HL-60/S4 (cell line): Measurements from ENCODE around the gene CCSER1.
"Not testable (repeated sequence)": the region's sequence is repeated elsewhere in the genome, so short reads cannot be mapped to it uniquely, and the experiment has no call there.

Experiments
- in situ Hi-C: fragments of 300-500 bp; cut with MboI; formaldehyde crosslinking; loops from 2 replicates; pipeline ENCODE4 v1.14.3; 2022; ENCODE audit warnings: low sequenced_read_pairs

The CCSER1 gene

GRCh38 chr4:91317434-91317833 is 1190.2 kb downstream of the CCSER1 start:
- in situ Hi-C loops: no loop called here

GRCh38 chr4:91319556-91320268 is 1192.5 kb downstream of the CCSER1 start:
- in situ Hi-C loops: no loop called here

- in situ Hi-C loops: no loop called here
Observed at GRCh38 chr4:91322961-91323360, 1195.8 kb downstream of the CCSER1 start.

- in situ Hi-C loops: no loop called here
Observed at GRCh38 chr4:91325495-91325894, 1198.3 kb downstream of the CCSER1 start.

- in situ Hi-C loops: not testable (repeated sequence)
Observed at GRCh38 chr4:91326167-91326566, 1199.0 kb downstream of the CCSER1 start.

DNA sequence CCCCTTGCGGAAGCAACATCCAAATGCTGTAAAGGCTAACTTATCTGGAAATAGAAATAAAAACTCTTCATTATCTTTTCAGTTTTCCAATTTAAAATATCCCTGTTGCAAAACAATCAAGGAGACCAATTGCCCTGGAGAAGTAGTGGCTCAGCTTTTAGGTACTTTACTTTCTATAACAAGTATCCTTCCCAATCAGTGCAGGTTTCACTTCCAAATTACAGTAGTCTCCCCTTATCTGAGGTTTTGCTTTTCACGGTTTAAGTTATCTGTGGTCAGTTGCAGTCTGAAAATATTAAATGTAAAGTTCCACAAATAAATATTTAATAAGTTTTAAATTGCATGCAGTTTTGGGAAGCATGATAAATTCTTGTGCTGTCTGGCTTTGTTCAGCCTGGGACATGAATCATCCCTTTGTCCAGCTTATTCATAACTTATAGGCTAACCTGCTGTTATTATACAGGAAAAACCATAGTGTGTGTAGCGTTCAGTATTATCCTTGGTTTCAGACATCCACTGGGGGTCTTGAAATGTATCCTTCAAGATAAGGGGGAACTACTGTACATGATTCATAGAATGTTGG is 1203.5 kb downstream of the CCSER1 start:
- in situ Hi-C loops: no loop called here

DNA sequence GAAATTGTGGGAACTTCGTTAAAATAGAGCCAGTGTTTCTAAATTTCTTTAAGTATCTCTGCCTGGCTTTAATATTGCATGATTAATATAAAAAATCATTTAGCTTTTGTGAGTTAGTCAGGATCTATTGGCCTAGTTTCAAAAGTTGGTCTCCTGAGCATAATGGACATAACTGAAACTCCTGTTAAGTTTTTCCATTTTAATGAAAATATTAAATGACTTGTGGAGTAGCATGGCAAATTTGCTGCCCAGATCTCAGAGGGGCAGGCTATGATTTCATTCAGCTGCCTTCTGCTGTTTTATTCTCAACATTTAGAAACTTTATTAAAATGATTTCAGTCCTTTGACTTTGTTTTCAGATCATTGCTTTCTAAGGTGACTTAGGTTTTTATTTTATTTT is 1213.6 kb downstream of the CCSER1 start:
- in situ Hi-C loops: no loop called here

DNA sequence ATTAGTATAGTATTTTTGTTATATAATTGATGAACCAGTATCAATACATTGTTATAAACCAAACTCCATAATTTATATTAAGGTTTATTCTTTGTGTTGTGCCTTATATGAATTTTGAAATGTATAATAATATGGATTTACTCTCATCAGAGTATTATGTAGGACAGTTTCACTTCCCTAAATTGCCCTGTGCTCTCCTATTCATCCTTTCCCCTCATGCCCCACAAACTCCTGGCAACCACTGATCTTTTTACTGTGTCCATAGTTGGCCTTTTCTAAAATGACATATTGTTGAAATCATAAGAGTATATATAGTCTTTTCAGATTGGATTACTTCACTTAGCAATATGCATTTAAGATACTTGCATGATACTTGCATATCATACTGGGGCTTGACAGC is 1218.4 kb downstream of the CCSER1 start:
- in situ Hi-C loops: no loop called here

GRCh38 chr4:91356496-91356895 is 1229.3 kb downstream of the CCSER1 start:
- in situ Hi-C loops: not testable (repeated sequence)

DNA sequence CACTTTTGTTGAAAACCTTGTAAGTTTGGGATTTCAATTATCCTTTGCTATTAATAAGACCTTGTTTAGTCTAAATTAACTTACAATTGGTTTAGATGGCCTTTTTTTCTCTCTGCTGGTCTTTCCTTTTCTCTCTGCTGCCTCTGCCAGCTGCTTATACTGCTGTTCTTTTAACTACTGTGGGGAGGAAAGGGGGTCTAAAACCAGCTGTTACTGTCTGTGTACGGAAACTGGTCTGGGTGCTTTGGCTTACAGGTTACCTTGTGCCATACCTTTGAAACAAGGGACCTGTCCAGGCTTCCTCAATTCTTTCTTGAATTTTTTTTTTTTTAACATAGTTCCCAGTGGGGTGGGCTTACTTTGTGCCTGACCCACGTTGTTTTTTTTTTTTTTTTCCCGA is 1230.8 kb downstream of the CCSER1 start:
- in situ Hi-C loops: not testable (repeated sequence)

DNA sequence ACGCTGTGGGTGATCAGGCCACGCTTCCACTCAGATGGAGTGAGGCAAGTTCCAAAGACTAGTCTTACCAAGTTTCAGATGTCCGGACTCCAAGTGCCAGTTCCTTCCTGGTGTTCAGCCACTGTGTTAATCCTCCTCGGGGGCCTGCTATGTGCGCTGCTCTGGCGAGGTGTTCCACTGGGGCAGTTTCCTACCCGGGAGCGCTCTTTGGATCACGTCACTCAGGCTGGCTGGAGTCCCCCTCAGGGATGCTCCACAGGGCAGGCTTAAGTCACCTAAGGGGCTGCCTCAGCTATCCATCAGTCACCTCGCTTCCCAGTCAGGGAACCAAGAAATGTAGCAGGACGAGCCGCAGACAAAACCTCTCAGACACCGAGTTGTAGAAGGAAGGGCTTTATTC is 1231.4 kb downstream of the CCSER1 start:
- in situ Hi-C loops: not testable (repeated sequence)

GRCh38 chr4:91359041-91360031 is 1232.1 kb downstream of the CCSER1 start:
- in situ Hi-C loops: no loop called here

DNA sequence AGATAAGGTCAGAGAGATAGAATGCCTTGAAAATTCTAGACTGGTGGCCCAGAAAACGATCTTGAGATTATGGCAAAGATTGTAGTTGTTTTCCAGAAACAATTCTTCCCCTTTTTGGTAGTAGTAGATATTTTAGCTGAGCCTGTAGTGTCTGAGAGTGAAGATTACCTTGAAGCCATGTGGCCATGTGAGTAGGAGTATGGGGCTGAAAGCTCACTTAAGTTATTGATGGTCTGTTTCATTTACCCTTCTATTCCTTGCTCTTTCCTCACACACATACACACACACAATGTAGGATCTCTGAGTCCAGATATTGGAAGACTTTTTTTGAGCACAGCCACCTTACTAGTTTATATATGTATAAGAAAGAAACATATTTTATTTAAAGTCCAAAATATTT is 1234.9 kb downstream of the CCSER1 start:
- in situ Hi-C loops: no loop called here

- in situ Hi-C loops: no loop called here
Observed at GRCh38 chr4:91366554-91366953, 1239.4 kb downstream of the CCSER1 start.

- in situ Hi-C loops: no loop called here
Observed at GRCh38 chr4:91369116-91369515, 1241.9 kb downstream of the CCSER1 start.

- in situ Hi-C loops: no loop called here
Observed at GRCh38 chr4:91373546-91373945, 1246.4 kb downstream of the CCSER1 start.

DNA sequence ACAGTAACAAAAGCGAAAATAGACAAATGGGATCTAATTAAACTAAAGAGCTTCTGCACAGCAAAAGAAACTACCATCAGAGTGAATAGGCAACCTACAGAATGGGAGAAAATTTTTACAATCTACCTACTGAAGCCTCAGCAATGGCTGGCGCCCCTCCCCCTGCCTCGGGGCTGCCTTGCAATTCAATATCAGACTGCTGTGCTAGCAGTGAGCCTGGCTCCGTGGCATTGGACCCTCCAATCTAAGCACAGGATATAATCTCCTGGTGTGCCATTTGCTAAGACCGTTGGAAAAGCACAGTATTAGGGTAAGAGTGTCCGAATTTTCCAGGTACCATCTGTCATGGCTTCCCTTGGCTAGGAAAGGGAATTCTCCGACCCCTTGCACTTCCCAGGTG is 1278.2 kb downstream of the CCSER1 start:
- in situ Hi-C loops: not testable (repeated sequence)

DNA sequence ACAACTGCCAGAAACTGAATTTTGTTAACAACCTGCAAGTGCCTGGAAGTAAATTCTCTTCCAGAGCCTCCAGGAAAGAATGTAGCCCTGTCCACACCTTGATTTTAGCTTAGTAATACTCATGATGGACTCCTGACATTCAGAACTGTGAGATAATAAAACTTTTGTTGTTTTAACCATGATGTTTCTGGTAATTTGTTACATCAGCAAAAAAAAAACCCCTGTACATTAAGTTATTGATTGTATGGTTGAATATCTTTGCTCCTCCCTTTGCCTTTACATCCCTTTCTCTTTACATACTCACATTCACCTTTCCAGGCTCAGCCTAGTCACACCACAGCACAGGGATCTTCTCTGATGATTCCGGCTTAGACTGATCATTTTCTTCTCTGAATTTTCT is 1294.8 kb downstream of the CCSER1 start:
- in situ Hi-C loops: no loop called here

GRCh38 chr4:91426725-91427124 is 1299.5 kb downstream of the CCSER1 start:
- in situ Hi-C loops: no loop called here

GRCh38 chr4:91427171-91427570 is 1300.0 kb downstream of the CCSER1 start:
- in situ Hi-C loops: no loop called here

DNA sequence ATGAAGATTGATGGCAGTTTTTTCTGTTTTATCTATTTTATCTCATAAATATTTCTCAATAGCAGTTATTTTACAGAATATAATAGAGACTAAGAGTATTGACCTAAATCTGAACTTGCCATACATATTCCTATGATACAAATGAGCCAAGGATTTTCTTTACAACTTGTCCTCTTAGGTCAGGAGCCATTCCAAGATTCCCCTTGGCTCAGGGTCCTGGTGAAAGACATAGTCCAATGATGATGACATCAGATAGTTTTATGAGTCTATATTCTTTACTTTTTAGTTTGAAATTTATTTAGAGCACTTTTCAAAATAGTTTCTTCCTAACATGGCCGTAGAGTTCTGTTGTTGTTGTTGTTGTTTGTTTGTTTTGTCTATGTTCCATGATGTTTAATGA is 1307.4 kb downstream of the CCSER1 start:
- in situ Hi-C loops: no loop called here

DNA sequence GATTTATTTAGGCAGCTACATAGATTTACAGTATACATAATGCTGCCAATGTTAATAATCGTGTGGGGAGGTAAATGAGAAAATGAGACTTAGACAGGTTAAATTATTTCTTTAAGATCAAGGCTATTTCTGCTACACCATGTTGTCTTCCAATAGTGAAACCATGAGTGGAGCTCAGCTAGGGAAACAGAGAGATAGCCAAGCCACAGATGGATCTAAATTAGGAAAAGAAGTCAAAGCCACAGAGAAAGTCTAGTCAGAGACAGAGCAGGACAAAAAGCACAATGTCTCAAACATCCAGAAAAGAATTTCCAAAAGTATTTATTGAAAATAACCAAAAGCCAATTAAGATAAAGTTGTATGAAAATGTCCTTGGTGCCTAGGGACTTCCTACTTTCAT is 1309.4 kb downstream of the CCSER1 start:
- in situ Hi-C loops: no loop called here
